DMS79 treated with DMSO at 0.1 percent for 48 hours (cell line): ENCODE measurements around the gene ERO1B.
"Not testable (repeated sequence)": the region's sequence is repeated elsewhere in the genome, so short reads cannot be mapped to it uniquely, and the experiment has no call there.

Source experiments
- DNase-seq: peaks from one replicate; lab custom pipeline; 2025; lab: John Stamatoyannopoulos, UW

The ERO1B gene

DNA sequence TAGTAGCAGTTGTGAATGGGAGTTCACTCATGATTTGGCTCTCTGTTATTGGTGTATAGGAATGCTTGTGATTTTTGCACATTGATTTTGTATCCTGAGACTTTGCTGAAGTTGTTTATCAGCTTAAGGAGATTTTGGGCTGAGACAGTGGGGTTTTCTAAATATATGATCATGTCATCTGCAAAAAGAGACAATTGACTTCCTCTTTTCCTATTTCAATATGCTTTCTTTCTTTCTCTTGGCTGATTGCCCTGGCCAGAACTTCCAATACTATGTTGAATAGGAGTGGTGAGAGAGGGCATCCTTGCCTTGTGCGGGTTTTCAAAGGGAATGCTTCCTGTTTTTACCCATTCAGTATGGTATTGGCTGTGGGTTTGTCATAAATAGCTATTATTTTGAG, 93.7 kb downstream of the ERO1B start:
- DNase-seq, result not testable (repeated sequence)

DNA sequence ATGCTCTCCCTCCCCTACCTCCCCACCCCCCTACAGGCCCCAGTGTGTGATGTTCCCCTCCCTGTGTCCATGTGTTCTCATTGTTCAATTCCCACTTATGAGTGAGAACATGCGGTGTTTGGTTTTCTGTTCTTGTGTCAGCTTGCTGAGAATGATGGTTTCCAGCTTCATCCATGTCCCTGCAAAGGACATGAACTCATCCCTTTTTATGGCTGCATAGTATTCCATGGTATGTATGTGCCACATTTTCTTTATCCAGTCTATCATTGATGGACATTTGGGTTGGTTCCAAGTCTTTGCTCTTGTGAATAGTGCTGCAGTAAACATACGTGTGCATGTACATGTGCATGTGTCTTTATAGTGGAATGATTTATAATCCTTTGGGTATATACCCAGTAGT, 95.3 kb downstream of the ERO1B start:
- not testable (repeated sequence) for DNase-seq

GRCh38 chr1:236185687-236186086, 96.1 kb downstream of the ERO1B start:
- DNase-seq, result no peak

DNA sequence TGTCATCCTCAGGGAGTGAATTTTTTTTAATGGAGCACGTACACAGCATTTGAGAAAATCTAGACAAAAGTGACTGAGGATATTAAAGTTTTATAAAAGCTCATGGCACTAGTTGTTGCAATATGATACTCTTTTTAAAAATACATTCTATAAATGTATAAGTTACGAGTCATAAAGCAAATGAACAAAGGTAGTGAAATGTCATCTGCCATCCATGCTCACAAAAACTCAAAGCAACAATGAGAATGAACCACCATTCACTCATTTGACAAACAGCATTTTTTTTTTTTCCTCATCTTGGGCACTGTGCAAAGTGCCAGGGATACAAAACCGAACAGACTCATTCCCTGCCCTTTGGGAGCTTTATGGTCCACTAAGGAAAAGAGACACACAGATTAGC, 100.7 kb downstream of the ERO1B start:
- DNase-seq, result no peak

GRCh38 chr1:236179634-236180033, 102.1 kb downstream of the ERO1B start:
- DNase-seq, result no peak

DNA sequence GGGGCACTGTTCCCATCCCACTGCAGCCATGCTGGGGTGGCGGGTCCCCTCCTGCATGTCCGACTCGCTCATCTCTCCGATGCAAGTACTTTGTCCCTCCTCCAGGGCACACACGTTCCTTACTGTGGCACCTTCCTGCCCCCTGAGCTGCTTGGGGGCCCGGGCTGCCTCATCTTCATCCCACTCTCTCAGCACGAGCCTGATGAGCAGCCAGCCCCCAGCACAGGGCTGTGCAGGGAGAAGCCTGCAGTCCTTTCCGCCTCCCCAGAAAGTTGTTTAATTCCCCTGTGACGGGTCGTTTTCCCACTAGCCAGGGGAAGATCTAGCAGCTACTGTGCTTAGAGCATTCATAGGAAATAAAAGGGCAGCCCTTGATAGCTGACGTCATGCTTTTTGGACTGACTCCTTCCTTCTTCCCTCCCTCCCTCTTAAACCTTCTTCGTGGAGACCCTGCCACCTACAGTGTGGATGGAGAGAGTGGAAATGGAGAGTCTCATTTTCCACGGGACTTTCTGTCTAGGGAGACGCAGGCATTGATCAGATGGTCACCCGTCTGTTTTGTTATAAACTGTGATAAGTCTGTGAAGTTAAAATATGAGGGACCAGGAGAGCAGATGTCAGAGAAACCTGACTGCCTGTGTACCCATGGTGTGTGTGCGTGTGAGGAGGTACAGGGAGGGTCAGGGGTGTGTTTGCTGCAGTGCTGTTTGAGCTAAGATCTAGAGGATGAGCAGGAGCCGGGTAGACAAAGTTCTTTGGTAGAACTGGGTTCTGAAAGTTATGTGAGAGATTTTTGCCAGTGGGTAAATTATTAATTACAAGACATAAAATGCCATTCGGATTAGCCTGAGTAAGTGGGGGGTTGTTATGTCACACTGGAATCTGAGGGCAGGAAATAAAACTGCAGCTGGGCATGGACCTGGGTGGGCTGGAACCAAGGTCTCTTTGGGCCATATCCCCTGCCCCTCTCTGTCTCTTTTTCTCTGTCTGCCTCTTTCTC, 105.1 kb downstream of the ERO1B start:
- DNase-seq, result no peak

DNA sequence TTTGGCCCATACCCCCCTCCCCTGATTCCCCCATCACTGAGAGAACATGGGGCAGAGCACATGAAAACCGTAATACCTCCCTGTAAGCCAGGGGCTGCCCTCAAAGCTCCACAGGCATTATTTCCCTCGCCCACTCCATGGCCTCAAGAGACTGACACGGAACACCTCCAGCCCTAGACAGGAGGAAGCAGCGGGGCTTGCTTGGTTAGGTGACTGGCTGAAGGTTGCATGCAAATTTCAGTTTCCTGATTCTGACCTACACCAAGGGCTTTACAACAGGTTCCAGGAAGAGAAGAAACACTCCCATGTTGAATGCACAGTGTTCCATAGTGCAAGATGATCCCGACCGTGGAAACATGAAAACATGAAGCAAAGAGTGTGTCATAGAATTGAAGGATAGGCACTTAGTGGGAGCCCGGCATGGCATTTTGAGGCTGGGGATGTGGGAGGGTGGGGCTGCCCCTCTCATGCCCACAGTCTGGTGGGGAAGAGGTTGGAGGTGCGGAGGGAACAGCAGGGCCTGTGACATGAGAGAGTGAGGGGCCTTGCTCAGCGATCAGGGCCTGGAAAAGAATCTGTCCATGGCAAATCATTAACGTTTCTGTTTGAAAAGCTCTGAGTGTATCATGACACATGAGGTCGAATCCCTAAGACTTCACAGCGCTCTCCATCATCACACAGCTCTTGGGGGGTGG, 106.0 kb downstream of the ERO1B start:
- no peak for DNase-seq

DNA sequence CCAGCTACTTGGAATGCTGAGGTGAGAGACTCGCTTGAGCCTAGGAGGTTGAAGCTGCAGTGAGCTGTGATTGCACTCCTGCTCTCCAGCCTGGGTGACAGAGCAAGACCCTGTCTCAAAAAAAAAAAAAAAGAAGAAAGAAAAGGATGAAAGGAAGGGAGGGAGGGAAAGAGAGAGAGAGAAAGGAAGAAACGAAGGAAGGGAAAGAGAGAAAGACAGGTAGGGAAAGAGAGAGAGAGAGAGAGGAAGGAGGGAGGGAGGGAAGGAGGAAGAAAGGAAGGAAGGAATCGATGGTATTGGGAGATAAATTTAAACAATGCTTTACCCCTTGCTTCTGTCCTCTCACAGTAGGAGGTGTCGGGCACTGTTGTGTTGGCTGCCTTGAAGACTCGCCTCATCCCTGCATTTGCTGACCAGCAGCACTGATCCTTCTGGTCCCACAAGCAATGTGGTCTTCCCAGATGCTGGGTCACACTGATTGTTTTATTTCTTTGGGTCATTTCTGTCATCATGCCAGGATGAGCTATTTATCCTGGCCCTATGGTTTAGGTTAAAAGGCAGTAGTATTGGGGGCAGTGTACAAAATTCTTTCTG, 108.5 kb downstream of the ERO1B start:
- no peak for DNase-seq

DNA sequence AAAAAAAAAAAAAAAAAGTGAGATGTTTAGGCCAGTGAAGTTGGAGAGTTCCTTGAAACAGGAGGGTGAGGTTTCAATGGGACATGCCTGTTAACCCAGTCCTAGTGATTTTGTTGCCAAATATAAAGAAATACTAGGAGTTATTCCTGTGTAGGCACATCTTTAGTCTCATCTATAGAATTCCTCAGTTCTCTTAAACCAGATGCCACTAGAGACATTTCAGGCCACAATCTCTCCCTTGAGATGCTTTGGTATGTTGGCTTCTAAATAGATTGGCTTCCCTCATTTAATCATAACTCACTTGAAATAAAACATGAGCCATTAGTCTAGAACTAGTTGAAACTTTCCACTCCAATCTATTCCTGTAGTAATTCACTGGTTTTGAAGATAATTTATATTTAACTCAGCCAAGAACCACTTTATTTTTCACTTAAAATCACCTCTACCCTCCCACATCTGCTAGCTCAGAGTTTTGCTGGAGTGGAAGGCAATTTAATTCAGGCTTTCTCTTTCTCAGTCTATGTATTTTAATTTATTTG, 109.6 kb downstream of the ERO1B start:
- DNase-seq, result no peak

DNA sequence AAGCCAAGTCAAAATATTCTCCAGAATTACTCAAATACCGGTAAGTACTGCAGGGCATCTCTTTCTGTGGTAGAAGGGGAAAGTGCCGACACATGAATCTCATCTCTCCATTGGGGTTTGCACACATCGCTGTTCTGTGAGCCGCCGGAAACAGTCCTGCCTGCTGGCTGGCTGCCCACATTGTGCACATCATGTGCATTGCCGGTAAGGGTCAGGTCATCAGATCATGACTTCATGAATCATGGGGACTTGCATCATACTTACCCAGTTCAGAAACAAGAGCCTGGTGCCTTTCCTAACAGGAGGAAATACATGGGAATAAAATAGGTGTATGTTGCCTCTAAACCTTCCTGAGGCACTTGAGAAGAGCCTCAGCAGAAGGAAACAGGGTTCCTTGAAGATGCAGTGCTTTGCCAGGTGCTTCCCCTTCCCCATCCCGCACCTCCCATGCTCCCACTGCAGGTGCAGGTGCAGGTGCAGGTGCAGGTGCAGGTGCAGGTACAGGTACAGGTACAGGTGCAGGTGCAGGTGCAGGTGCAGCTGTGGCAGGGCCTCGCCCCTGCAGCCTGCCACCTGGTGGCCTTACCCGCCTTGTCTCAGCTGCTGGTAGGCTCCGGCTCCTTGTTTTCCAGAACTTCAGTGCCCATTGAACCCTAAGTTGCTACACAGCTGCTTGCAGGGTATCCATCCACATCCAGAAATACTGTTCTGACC, 112.9 kb downstream of the ERO1B start:
- DNase-seq, result peak; percentile 19

DNA sequence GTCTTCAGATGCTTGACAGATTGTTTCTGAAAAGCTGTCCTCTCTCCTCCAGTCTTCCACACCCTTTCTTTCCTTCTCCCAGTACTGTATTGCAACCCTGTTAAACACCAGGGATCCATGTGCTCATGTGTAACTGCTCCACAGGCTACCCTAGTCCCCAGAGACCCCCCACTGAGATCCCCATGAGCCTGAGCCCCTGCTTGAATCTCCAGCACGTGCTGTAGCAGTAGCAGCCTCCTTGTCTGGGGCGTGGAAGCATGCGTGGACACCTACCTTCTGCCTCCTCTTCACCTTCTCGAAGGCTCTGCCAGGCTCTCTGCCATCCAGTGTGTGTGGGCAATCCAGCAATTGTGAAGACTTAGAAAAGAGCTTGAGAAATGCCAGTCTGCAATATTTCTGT, 114.2 kb downstream of the ERO1B start:
- no peak for DNase-seq

- DNase-seq, result no peak
Measured at GRCh38 chr1:236167154-236167553, 114.6 kb downstream of the ERO1B start.

- DNase-seq, result no peak
Measured at GRCh38 chr1:236166041-236166440, 115.7 kb downstream of the ERO1B start.
